K562 (cell line): ENCODE results near the gene NQO2. TPM values are rescaled to one million over a fixed set of nuclear protein-coding genes. Genes with fewer than 3 reads are reported as not detected.

Source experiments
- CTCFL ChIP-seq: IDR thresholded peaks from 2 replicates; pipeline ENCODE4 v1.6.1; 2011; ENCODE audit warnings: borderline replicate concordance, low read depth, mild to moderate bottlenecking, moderate library complexity, low read length; ENCODE audit not compliant: insufficient read depth, poor library complexity, severe bottlenecking
- ESRRA ChIP-seq: fragments of 450-650 bp; IDR thresholded peaks from 2 replicates; pipeline ENCODE4 v1.6.1; 2014; ENCODE audit warnings: low read depth, mild to moderate bottlenecking, moderate library complexity, borderline replicate concordance
- GATA2 ChIP-seq: sonication (generic); formaldehyde crosslinking; IDR thresholded peaks from 2 replicates; pipeline ENCODE4 v1.4.0; 2020; ENCODE audit warnings: mild to moderate bottlenecking, missing genetic modification reagents
- GATAD2A ChIP-seq: fragments of 450-650 bp; IDR thresholded peaks from 2 replicates; pipeline ENCODE4 v1.6.1; 2017
- ILK ChIP-seq: fragments of 450-650 bp; IDR thresholded peaks from 2 replicates; pipeline ENCODE4 v1.6.1; 2016; ENCODE audit warnings: missing genetic modification characterization, low read depth, mild to moderate bottlenecking, missing compliant biosample characterization, moderate library complexity, borderline replicate concordance
- MBD2 ChIP-seq: sonication (generic); IDR thresholded peaks from 2 replicates; pipeline ENCODE4 v1.6.1; 2016; ENCODE audit warnings: low read depth, borderline replicate concordance
- MLLT1 ChIP-seq, 2 experiments: fragments of 450-650 bp; IDR thresholded peaks; 2 replicates each; pipeline ENCODE4 v1.6.1; 2016
- RAD21 ChIP-seq, 2 experiments: fragments of 250-450 bp in 1 of 2; fragments of 450-650 bp in 1 of 2; sonication (Bioruptor Pico) in 1 of 2; formaldehyde crosslinking in 1 of 2; IDR thresholded peaks in 1 of 2; conservative IDR thresholded peaks in 1 of 2; 2 replicates each; pipeline versions ENCODE4 v1.4.0 to v1.8.0; 2020 to 2022; ENCODE audit warnings: mild to moderate bottlenecking in 2 of 2, moderate library complexity in 1 of 2
- RAD51 ChIP-seq: fragments of 450-650 bp; IDR thresholded peaks from 2 replicates; pipeline ENCODE4 v1.7.1; 2016; ENCODE audit warnings: low read depth, mild to moderate bottlenecking, borderline replicate concordance
- SAP30 ChIP-seq: fragments of 200-600 bp; sonication (generic); IDR thresholded peaks from 2 replicates; pipeline ENCODE4 v1.6.1; 2012; ENCODE audit warnings: borderline replicate concordance, low read depth, mild to moderate bottlenecking, moderate library complexity, low read length, control low read depth, inconsistent platforms; ENCODE audit not compliant: insufficient read depth, poor library complexity, severe bottlenecking
- SMC3 ChIP-seq: conservative IDR thresholded peaks from 2 replicates; pipeline ENCODE4 v1.6.1; 2011; ENCODE audit warnings: low read depth, low read length, improper control_type of control experiment; ENCODE audit not compliant: insufficient read depth
- SP1 ChIP-seq: sonication (generic); formaldehyde crosslinking; IDR thresholded peaks from 2 replicates; pipeline ENCODE4 v1.8.1; 2022; ENCODE audit warnings: mild to moderate bottlenecking, missing genetic modification reagents
- ZFP91 ChIP-seq: sonication (generic); formaldehyde crosslinking; IDR thresholded peaks from 2 replicates; pipeline ENCODE4 v1.8.0; 2022; ENCODE audit warnings: mild to moderate bottlenecking, missing genetic modification reagents
- ZKSCAN3 ChIP-seq: fragments of 250-450 bp; sonication (Bioruptor Pico); IDR thresholded peaks from 2 replicates; pipeline ENCODE4 v1.4.0; 2020
- ZNF785 ChIP-seq: fragments of 250-450 bp; sonication (Bioruptor Pico); IDR thresholded peaks from 2 replicates; pipeline ENCODE4 v1.4.0; 2020; ENCODE audit warnings: mild to moderate bottlenecking
- polyA plus RNA-seq, 8 experiments: library from polyadenylated mRNA; depleted of rRNA in 4 of 8; stranded (reverse) in 5 of 8; unstranded in 3 of 8; fragments of >200 nt; fragmentation: Nextera tagmentation in 2 of 8; fragmentation: Illumina TruSeq in 1 of 8; extraction: Ambion mirVana in 2 of 8; extraction: Trizol in 1 of 8; gene quantifications; 2 replicates each; pipeline versions ENCODE4 v1.2.1 to v1.2.3, GENCODE V29; 2011 to 2014; ENCODE audit warnings: inconsistent platforms in 1 of 8, missing spikeins in 1 of 8
- total RNA-seq, 7 experiments: library from RNA; depleted of rRNA in 6 of 7; stranded (reverse); fragments of >200 nt in 6 of 7; fragmentation: Illumina TruSeq in 2 of 7; extraction: Trizol in 2 of 7; gene quantifications; 2 replicates each; pipeline versions ENCODE4 v1.2.1 to v1.2.3, GENCODE V29; 2011 to 2021; ENCODE audit warnings: low replicate concordance in 1 of 7
- TF ChIP-seq, protein P1 (sequence below): fragments of 450-650 bp; conservative IDR thresholded peaks from 2 replicates; pipeline ENCODE4 v1.6.1; 2016; ENCODE audit warnings: missing genetic modification characterization, low read depth, mild to moderate bottlenecking, missing compliant biosample characterization, moderate library complexity

The NQO2 gene
- total and polyA plus RNA-seq, 9 of the 15 experiments (the other 6 are each of a cell fraction or from before 2014, with no cell fraction given) = 54.6 to 214 (median 116) TPM

- no peak for TF ChIP-seq RAD21 (CRISPR knock-in tag; conservative IDR thresholded peaks at IDR 0.05 in 1 of 2, IDR thresholded peaks at IDR 0.05 in 1 of 2)
- TF ChIP-seq, protein P1, sequence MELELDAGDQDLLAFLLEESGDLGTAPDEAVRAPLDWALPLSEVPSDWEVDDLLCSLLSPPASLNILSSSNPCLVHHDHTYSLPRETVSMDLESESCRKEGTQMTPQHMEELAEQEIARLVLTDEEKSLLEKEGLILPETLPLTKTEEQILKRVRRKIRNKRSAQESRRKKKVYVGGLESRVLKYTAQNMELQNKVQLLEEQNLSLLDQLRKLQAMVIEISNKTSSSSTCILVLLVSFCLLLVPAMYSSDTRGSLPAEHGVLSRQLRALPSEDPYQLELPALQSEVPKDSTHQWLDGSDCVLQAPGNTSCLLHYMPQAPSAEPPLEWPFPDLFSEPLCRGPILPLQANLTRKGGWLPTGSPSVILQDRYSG = no peak
- no peak for TF ChIP-seq CTCFL
- TF ChIP-seq MBD2 = no peak
- no peak for TF ChIP-seq RAD51
- no peak for TF ChIP-seq GATAD2A
- no peak for TF ChIP-seq SMC3
- TF ChIP-seq SP1 (CRISPR knock-in tag) = peak; percentile 61
- TF ChIP-seq ZNF785 (CRISPR knock-in tag) = no peak
- no peak for TF ChIP-seq GATA2
- peak in 1 of 2 experiments; percentile 15; a peak in 1 of 4 replicates for TF ChIP-seq MLLT1 (IDR thresholded peaks at IDR 0.05)
- no peak for TF ChIP-seq SAP30
- TF ChIP-seq ILK (tag) = no peak
- no peak for TF ChIP-seq ZFP91 (CRISPR knock-in tag)
- no peak for TF ChIP-seq ZKSCAN3 (CRISPR knock-in tag)
- TF ChIP-seq ESRRA = peak; percentile 54; the same call in 1 of the 2 replicates
Observed at GRCh38 chr6:3052481-3053230, 53.0 kb downstream of the NQO2 start (continued).
